LHCN-M2 (cell line): ENCODE data around the gene MLN. TPM values are rescaled to one million over a fixed set of nuclear protein-coding genes. Genes with fewer than 3 reads are reported as not detected.

Source experiments
- DNase-seq: peaks from one replicate; pipeline ENCODE4 v3.0.0-alpha.2; 2012; ENCODE audit warnings: low read depth
- total RNA-seq: library from RNA; depleted of rRNA; stranded (reverse); fragments of >200 nt; gene quantifications from 2 replicates; pipeline ENCODE4 v1.2.3, GENCODE V29; 2014; rRNA removed

The MLN gene
- total RNA-seq, 1 experiment from 2014 or later: not detected

- DNase-seq: no peak
These were observed 49.6 kb downstream of the MLN start for GRCh38 chr6:33754222-33754621.

GRCh38 chr6:33752646-33753015, 51.2 kb downstream of the MLN start:
- DNase-seq: no peak

- no peak for DNase-seq
These were observed 51.8 kb downstream of the MLN start for GRCh38 chr6:33751771-33752645.

GRCh38 chr6:33750244-33750991, 53.4 kb downstream of the MLN start:
- DNase-seq: peak; percentile 94

- no peak for DNase-seq
These were observed 54.4 kb downstream of the MLN start for GRCh38 chr6:33749401-33749800.

GRCh38 chr6:33748841-33749240, 55.0 kb downstream of the MLN start:
- DNase-seq: no peak

GRCh38 chr6:33747823-33748222, 56.0 kb downstream of the MLN start:
- DNase-seq: no peak

GRCh38 chr6:33746651-33747100, 57.1 kb downstream of the MLN start, which contains the start of gene IP6K3:
TSS of gene IP6K3 (minus strand) at chr6:33746905. CDS start at chr6:33735476, 11,429 bp downstream.
- DNase-seq: peak; percentile 93

- peak; percentile 94 for DNase-seq
These were observed 57.7 kb downstream of the MLN start for GRCh38 chr6:33746036-33746600.

GRCh38 chr6:33745548-33745947, 58.3 kb downstream of the MLN start:
- DNase-seq: peak; percentile 57

GRCh38 chr6:33744895-33745546, 58.8 kb downstream of the MLN start:
- peak; percentile 55 for DNase-seq

Other genes with a start within 250 kb of the MLN start
- 18.5 and 19.3 TPM in 2 replicates for gene BAK1, start 223.7 kb downstream of the MLN start, total RNA-seq
- 48.6 and 50.1 TPM in 2 replicates for gene ITPR3, start 182.7 kb downstream of the MLN start, total RNA-seq
- 36.4 and 48.7 TPM in 2 replicates for gene UQCC2, start 92.3 kb downstream of the MLN start, total RNA-seq
- 62.6 and 88.2 TPM in 2 replicates for gene IP6K3, start 57.1 kb downstream of the MLN start, total RNA-seq
- 52.5 and 57.8 TPM in 2 replicates for gene LEMD2, start 14.9 kb downstream of the MLN start, total RNA-seq